ENCODE data around the gene RAPGEF5.

The RAPGEF5 gene

DNA sequence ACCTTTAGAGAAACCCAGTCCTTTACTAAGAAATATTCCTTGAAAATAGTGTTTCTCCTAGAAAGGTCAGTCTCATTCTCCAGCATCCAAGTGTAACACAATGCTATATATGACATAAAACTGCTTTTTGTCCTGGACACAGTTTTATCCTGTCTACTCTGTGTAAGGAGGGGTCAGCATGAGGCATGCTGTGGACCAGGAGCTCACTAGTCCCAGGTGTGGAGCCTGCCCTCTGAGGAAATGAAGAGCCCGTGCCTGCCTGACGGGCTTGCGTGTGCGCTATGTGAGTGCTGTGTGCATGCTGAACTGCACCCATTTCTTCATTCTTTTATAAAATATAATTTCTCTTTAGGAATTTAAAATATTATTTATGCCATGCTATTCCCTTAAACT, 228.4 kb downstream of the RAPGEF5 start:
- no peaks in the 10 kb centered on the region for H3K79me1 ChIP-seq (ENCODE audit: low read length)
- DNase-seq: no peak
- no peak overlapping the region for H3K14ac ChIP-seq (ENCODE audit: low read length)
- H3K9me3 ChIP-seq (ENCODE audit: insufficient read depth, low read depth, low read length): no peaks in the 10 kb centered on the region
- H4K91ac ChIP-seq (ENCODE audit: low read depth, low read length): no peak overlapping the region
- H4K8ac ChIP-seq (ENCODE audit: low read depth, low read length): no peak overlapping the region
- no peaks in the 10 kb centered on the region for H3K27me3 ChIP-seq (ENCODE audit: insufficient read depth, low read length)
- no peak overlapping the region for H3K4me2 ChIP-seq (ENCODE audit: low read length)
- no peaks in the 10 kb centered on the region for H3K79me2 ChIP-seq (ENCODE audit: control insufficient read depth, insufficient read depth, low read length, poor library complexity)
- peaks cover 3 to 8% of the 10 kb centered on the region in 2 experiments for H3K4me1 ChIP-seq (ENCODE audit: control insufficient read depth in 1 of 2, insufficient read depth in 2 of 2, low read length in 2 of 2)
- no peak overlapping the region for H2BK120ac ChIP-seq (ENCODE audit: insufficient read depth, low read length, poor library complexity)
- no peak overlapping the region for H2AFZ ChIP-seq (ENCODE audit: insufficient read depth, low read length, poor library complexity)
- no peak overlapping the region for H4K12ac ChIP-seq (ENCODE audit: low read depth, low read length)
- H3K9ac ChIP-seq (ENCODE audit: low read length): no peak overlapping the region
- no peak overlapping the region for H3K4me3 ChIP-seq (ENCODE audit: low read depth, low read length)
- H3K23ac ChIP-seq (ENCODE audit: low read length): no peak overlapping the region
- H3K4ac ChIP-seq (ENCODE audit: low read depth, low read length): no peak overlapping the region
- no peak overlapping the region for H3K27ac ChIP-seq (ENCODE audit: low read depth, low read length)
- H2AK5ac ChIP-seq (ENCODE audit: low read length): no peak overlapping the region
- no CpG with 5 or more reads among the region's 4 CpGs for WGBS (ENCODE audit: extremely low coverage, insufficient coverage, insufficient read length)
- no peak overlapping the region for H3K18ac ChIP-seq (ENCODE audit: low read length)
- H2BK12ac ChIP-seq (ENCODE audit: low read length): no peak overlapping the region
- no peak overlapping the region for H2BK5ac ChIP-seq (ENCODE audit: low read depth, low read length, poor library complexity)
- no peaks in the 10 kb centered on the region for H3K36me3 ChIP-seq (ENCODE audit: control insufficient read depth in 1 of 2, insufficient read depth in 2 of 2, low read length in 2 of 2)

GRCh38 chr7:22127835-22128527, 229.0 kb downstream of the RAPGEF5 start:
- WGBS (ENCODE audit: extremely low coverage, insufficient coverage, insufficient read length): no CpG with 5 or more reads among the region's 6 CpGs
- Histone ChIP-seq H3K9me3 (ENCODE audit: insufficient read depth, low read depth, low read length) (no peaks in the 10 kb centered on the region), H4K8ac (ENCODE audit: low read depth, low read length) (no peak overlapping the region), H3K4ac (ENCODE audit: low read depth, low read length) (no peak overlapping the region), H3K4me3 (ENCODE audit: low read depth, low read length) (no peak overlapping the region), H2AK5ac (ENCODE audit: low read length) (no peak overlapping the region), H3K18ac (ENCODE audit: low read length) (no peak overlapping the region), H3K36me3 (ENCODE audit: control insufficient read depth in 1 of 2, insufficient read depth in 2 of 2, low read length in 2 of 2) (no peaks in the 10 kb centered on the region), H3K23ac (ENCODE audit: low read length) (no peak overlapping the region), H2BK5ac (ENCODE audit: low read depth, low read length, poor library complexity) (no peak overlapping the region), H3K79me1 (ENCODE audit: low read length) (no peaks in the 10 kb centered on the region), H3K27ac (ENCODE audit: low read depth, low read length) (no peak overlapping the region), H2AFZ (ENCODE audit: insufficient read depth, low read length, poor library complexity) (no peak overlapping the region), H4K91ac (ENCODE audit: low read depth, low read length) (no peak overlapping the region), H3K14ac (ENCODE audit: low read length) (no peak overlapping the region), H3K4me1 (ENCODE audit: control insufficient read depth in 1 of 2, insufficient read depth in 2 of 2, low read length in 2 of 2) (peaks cover 3 to 8% of the 10 kb centered on the region in 2 experiments), H2BK120ac (ENCODE audit: insufficient read depth, low read length, poor library complexity) (no peak overlapping the region), H3K79me2 (ENCODE audit: control insufficient read depth, insufficient read depth, low read length, poor library complexity) (no peaks in the 10 kb centered on the region), H2BK12ac (ENCODE audit: low read length) (no peak overlapping the region), H3K9ac (ENCODE audit: low read length) (no peak overlapping the region), H4K12ac (ENCODE audit: low read depth, low read length) (no peak overlapping the region), H3K27me3 (ENCODE audit: insufficient read depth, low read length) (no peaks in the 10 kb centered on the region), H3K4me2 (ENCODE audit: low read length) (no peak overlapping the region)
- no peak for DNase-seq

- Histone ChIP-seq H3K23ac (ENCODE audit: low read length) (no peak overlapping the region), H4K8ac (ENCODE audit: low read depth, low read length) (no peak overlapping the region), H2BK5ac (ENCODE audit: low read depth, low read length, poor library complexity) (no peak overlapping the region), H3K18ac (ENCODE audit: low read length) (no peak overlapping the region), H3K79me2 (ENCODE audit: control insufficient read depth, insufficient read depth, low read length, poor library complexity) (no peaks in the 10 kb centered on the region), H2AFZ (ENCODE audit: insufficient read depth, low read length, poor library complexity) (no peak overlapping the region), H3K79me1 (ENCODE audit: low read length) (no peaks in the 10 kb centered on the region), H2AK5ac (ENCODE audit: low read length) (no peak overlapping the region), H4K12ac (ENCODE audit: low read depth, low read length) (no peak overlapping the region), H3K9ac (ENCODE audit: low read length) (no peak overlapping the region), H3K4me2 (ENCODE audit: low read length) (no peak overlapping the region), H3K27ac (ENCODE audit: low read depth, low read length) (no peak overlapping the region), H3K9me3 (ENCODE audit: insufficient read depth, low read depth, low read length) (no peaks in the 10 kb centered on the region), H3K14ac (ENCODE audit: low read length) (no peak overlapping the region), H3K4me3 (ENCODE audit: low read depth, low read length) (no peak overlapping the region), H3K4ac (ENCODE audit: low read depth, low read length) (no peak overlapping the region), H3K36me3 (ENCODE audit: control insufficient read depth in 1 of 2, insufficient read depth in 2 of 2, low read length in 2 of 2) (no peaks in the 10 kb centered on the region), H4K91ac (ENCODE audit: low read depth, low read length) (no peak overlapping the region), H3K4me1 (ENCODE audit: control insufficient read depth in 1 of 2, insufficient read depth in 2 of 2, low read length in 2 of 2) (peaks cover 3 to 8% of the 10 kb centered on the region in 2 experiments), H2BK12ac (ENCODE audit: low read length) (no peak overlapping the region), H2BK120ac (ENCODE audit: insufficient read depth, low read length, poor library complexity) (no peak overlapping the region), H3K27me3 (ENCODE audit: insufficient read depth, low read length) (no peaks in the 10 kb centered on the region)
- DNase-seq: peak in 1 of 2 donors; percentile 41
- WGBS (ENCODE audit: extremely low coverage, insufficient coverage, insufficient read length): no CpG with 5 or more reads among the region's 6 CpGs
These were observed 231.5 kb downstream of the RAPGEF5 start for GRCh38 chr7:22125436-22125835.

DNA sequence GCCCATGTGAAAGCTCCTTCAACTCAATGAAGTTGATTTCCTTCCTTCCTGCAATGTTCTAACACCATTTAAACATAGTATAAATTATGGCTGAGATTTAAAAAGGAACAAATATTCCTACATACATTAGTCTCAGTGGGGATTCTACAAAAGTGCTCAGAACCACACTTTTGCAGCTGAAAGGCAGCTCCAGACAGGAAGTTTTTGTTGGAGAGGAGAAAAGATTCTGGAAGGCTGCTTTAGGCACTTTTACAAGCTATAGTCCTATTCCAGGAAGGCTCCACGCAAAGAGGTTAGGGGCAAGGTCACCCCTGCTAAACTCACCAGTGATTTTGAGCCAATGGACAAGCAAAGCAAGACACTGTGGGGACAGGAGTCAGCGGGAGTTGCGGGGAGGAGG, 232.0 kb downstream of the RAPGEF5 start:
- Histone ChIP-seq H4K12ac (ENCODE audit: low read depth, low read length) (no peak overlapping the region), H3K9ac (ENCODE audit: low read length) (no peak overlapping the region), H3K14ac (ENCODE audit: low read length) (no peak overlapping the region), H3K4me2 (ENCODE audit: low read length) (no peak overlapping the region), H2AFZ (ENCODE audit: insufficient read depth, low read length, poor library complexity) (no peak overlapping the region), H3K4me1 (ENCODE audit: control insufficient read depth in 1 of 2, insufficient read depth in 2 of 2, low read length in 2 of 2) (peaks cover 3 to 7% of the 10 kb centered on the region in 2 experiments), H4K91ac (ENCODE audit: low read depth, low read length) (no peak overlapping the region), H2BK12ac (ENCODE audit: low read length) (no peak overlapping the region), H3K4ac (ENCODE audit: low read depth, low read length) (no peak overlapping the region), H3K23ac (ENCODE audit: low read length) (no peak overlapping the region), H2AK5ac (ENCODE audit: low read length) (no peak overlapping the region), H3K9me3 (ENCODE audit: insufficient read depth, low read depth, low read length) (no peaks in the 10 kb centered on the region), H3K79me1 (ENCODE audit: low read length) (no peaks in the 10 kb centered on the region), H2BK5ac (ENCODE audit: low read depth, low read length, poor library complexity) (no peak overlapping the region), H3K4me3 (ENCODE audit: low read depth, low read length) (no peak overlapping the region), H3K27me3 (ENCODE audit: insufficient read depth, low read length) (no peaks in the 10 kb centered on the region), H3K36me3 (ENCODE audit: control insufficient read depth in 1 of 2, insufficient read depth in 2 of 2, low read length in 2 of 2) (no peaks in the 10 kb centered on the region), H2BK120ac (ENCODE audit: insufficient read depth, low read length, poor library complexity) (no peak overlapping the region), H3K18ac (ENCODE audit: low read length) (no peak overlapping the region), H3K79me2 (ENCODE audit: control insufficient read depth, insufficient read depth, low read length, poor library complexity) (no peaks in the 10 kb centered on the region), H3K27ac (ENCODE audit: low read depth, low read length) (no peak overlapping the region), H4K8ac (ENCODE audit: low read depth, low read length) (no peak overlapping the region)
- DNase-seq: no peak
- no CpG with 5 or more reads among the region's 3 CpGs for WGBS (ENCODE audit: extremely low coverage, insufficient coverage, insufficient read length)

Data from trophoblast cell (in vitro differentiated cells and primary cell).